Right lobe of liver (tissue), 4 donors: Measurements from ENCODE around the gene PTPRN2.

Experiments
- CTCF ChIP-seq, 4 donors: fragments of 200-600 bp in 3 of 4; fragments of 450-650 bp in 1 of 4; IDR thresholded peaks; one replicate each; pipeline versions ENCODE4 v1.5.1 to v1.8.0; 2016 to 2022; ENCODE audit warnings: antibody characterized with exemption in 4 of 4, mild to moderate bottlenecking in 2 of 4
- POLR2A ChIP-seq: fragments of 450-650 bp; IDR thresholded peaks from one replicate; pipeline ENCODE4 v1.6.1; 2017; ENCODE audit warnings: antibody characterized with exemption, mild to moderate bottlenecking
- donor health status: DM: no; HTN: no; CAD: no.
- donor health status: DM: no; HTN: no; CAD: no.
- donor health status: DM: no; HTN: yes; CAD: no.

DNA sequence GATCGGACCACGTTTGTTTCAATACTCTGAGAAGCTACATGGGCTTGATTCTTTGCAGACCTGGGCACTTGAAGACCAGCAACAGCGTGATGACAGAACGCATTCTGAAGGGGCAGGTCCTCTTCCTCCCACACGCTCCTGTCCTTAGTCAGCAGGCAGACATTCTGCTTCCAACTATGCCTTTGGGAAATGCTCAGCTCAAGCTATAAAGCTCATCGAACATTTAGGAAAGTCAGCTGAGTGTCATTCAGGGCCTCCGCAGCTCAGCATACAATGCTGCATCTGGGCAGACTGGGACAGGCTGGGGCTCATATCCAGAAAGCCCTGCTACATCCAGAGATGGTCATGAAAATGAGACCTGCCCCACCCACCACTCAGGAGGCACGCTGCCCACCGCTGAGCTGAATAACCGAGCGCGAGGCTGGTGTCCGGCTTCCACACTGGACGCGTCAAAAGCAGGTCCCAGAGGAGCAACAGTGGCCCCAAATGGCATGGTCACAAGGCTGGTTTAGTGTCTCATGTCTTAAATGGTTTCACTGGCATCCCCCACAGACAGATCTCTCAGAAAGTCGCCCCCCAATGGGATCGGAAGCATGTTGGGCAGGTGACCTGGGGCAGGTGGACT is 976.8 kb downstream of the PTPRN2 start:
- TF ChIP-seq POLR2A (no peak), CTCF (IDR thresholded peaks at IDR 0.05) (no peak)
